ENCODE data around the gene DDX24. TPM values are rescaled to one million over a fixed set of nuclear protein-coding genes. Genes with fewer than 3 reads are reported as not detected.

DDX24 gene
- total RNA-seq, 1 donor from 2014 or later = 65.8 TPM

DNA sequence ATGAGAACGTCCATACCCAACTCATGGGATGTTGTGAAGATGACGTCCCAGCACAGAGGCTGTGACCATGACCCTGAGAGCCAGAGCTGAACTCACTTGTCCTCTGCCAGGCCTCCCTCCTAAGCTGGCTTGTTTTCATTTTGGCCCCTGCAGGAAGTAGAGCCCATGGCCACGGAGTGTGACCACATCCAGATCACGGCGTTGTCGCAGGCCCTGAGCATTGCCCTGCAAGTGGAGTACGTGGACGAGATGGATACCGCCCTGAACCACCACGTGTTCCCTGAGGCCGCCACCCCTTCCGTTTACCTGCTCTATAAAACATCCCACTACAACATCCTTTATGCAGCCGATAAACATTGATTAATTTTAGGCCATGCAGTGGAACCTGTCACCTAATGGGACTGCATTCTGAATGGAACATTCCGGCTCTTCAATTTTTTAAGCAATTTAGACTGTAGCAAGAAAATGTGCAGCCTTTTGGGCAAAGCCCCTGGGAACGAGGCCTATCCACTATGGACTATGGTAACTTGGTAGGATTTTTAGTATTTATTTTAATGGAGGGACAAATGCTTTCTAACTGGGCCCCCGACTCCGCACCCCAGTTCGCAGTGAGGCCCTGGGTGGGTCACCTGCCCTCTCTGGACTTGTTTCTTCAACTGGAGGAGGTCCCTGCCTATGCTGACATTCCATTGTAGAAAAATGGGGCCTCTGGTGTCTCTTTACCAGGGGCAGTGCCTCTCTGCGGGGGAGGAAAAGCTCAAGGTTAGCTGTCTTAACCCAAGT, 35.2 kb downstream of the DDX24 start:
- Histone ChIP-seq H3K27me3 (ENCODE audit: control insufficient read depth, insufficient read depth, low read length) (no peaks in the 10 kb centered on the region), H3K36me3 (ENCODE audit: control insufficient read depth, insufficient read depth, low read length) (peaks cover 26% of the 10 kb centered on the region), H3K4me3 (ENCODE audit: low read depth, low read length) (no peak overlapping the region)
- DNase-seq (ENCODE audit: low read depth) = no peak
- no peak for FAIRE-seq
- no peak for TF ChIP-seq CTCF (IDR thresholded peaks at IDR 0.05; ENCODE audit: insufficient read depth, low read length, severe bottlenecking)

DNA sequence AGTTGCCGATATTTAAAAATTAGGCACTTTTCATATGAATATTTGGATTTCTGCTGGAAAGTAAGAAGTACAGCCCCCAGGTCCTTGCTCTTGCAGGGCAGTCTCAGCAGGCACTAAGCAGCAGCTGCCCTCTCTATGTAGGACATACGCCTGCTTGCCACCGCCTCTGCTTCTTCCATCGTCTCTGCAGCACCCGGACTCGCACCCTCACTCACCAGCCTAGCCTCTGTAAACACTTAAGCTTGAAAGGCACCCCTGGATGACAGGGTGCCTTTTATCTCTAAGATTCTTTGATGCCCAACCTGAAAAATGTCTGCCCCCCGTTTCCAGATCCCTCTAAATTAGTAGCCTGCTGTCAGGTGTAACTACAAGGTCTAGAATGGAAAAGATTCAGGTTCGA, 35.9 kb downstream of the DDX24 start:
- FAIRE-seq = no peak
- H3K4me3 ChIP-seq (ENCODE audit: low read depth, low read length) = no peak overlapping the region

DNA sequence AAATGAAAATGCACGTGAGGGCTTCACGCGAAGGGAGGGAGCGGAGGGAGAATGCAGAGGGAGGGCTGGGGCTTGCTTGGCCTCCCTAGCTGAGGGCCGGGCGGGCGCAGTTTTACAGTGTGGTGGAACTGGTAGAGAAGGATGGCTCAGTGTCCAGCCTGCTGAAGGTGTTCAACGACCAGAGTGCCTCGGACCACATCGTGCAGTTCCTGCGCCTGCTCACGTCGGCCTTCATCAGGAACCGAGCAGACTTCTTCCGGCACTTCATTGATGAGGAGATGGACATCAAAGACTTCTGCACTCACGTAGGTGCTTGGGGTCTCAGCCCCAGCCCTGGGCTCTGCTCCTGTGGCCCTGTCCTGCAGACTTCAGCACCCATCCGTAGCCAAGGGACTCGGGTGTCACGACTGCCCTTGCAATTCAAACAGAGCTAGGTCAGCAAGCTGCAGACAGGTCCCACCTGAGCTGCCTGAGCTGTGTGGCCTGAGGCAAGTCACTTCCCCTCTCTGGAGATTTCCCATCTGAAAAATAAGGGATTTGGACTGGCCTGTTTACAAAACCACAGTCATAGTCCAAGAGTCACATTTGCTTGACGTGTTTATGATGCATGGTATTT, 36.4 kb downstream of the DDX24 start:
- peaks cover 18% of the 10 kb centered on the region for H3K36me3 ChIP-seq (ENCODE audit: control insufficient read depth, insufficient read depth, low read length)
- TF ChIP-seq CTCF (IDR thresholded peaks at IDR 0.05; ENCODE audit: insufficient read depth, low read length, severe bottlenecking) = no peak
- H3K27me3 ChIP-seq (ENCODE audit: control insufficient read depth, insufficient read depth, low read length) = no peaks in the 10 kb centered on the region
- FAIRE-seq (no peak), DNase-seq (ENCODE audit: low read depth) (no peak)
- H3K4me3 ChIP-seq (ENCODE audit: low read depth, low read length) = no peak overlapping the region

More for the DNA sequence above, 35.9 kb downstream of the DDX24 start:
- DNase-seq (ENCODE audit: low read depth) = no peak
- Histone ChIP-seq H3K27me3 (ENCODE audit: control insufficient read depth, insufficient read depth, low read length) (no peaks in the 10 kb centered on the region), H3K36me3 (ENCODE audit: control insufficient read depth, insufficient read depth, low read length) (peaks cover 20% of the 10 kb centered on the region)
- TF ChIP-seq CTCF (IDR thresholded peaks at IDR 0.05; ENCODE audit: insufficient read depth, low read length, severe bottlenecking) = no peak

GRCh38 chr14:94043756-94044475, 37.1 kb downstream of the DDX24 start:
- no peak for TF ChIP-seq CTCF (IDR thresholded peaks at IDR 0.05; ENCODE audit: insufficient read depth, low read length, severe bottlenecking)
- no peak for DNase-seq (ENCODE audit: low read depth)
- no peak overlapping the region for H3K4me3 ChIP-seq (ENCODE audit: low read depth, low read length)
- H3K27me3 ChIP-seq (ENCODE audit: control insufficient read depth, insufficient read depth, low read length) = no peaks in the 10 kb centered on the region
- FAIRE-seq = no peak
- H3K36me3 ChIP-seq (ENCODE audit: control insufficient read depth, insufficient read depth, low read length) = peaks cover 14% of the 10 kb centered on the region

- Histone ChIP-seq H3K27me3 (ENCODE audit: control insufficient read depth, insufficient read depth, low read length) (no peaks in the 10 kb centered on the region), H3K36me3 (ENCODE audit: control insufficient read depth, insufficient read depth, low read length) (peaks cover 10% of the 10 kb centered on the region), H3K4me3 (ENCODE audit: low read depth, low read length) (no peak overlapping the region)
- no peak for TF ChIP-seq CTCF (IDR thresholded peaks at IDR 0.05; ENCODE audit: insufficient read depth, low read length, severe bottlenecking)
- DNase-seq (ENCODE audit: low read depth) = no peak
- FAIRE-seq = no peak
These were observed 37.8 kb downstream of the DDX24 start for GRCh38 chr14:94043111-94043755.
